Peyer's patch (tissue), 4 donors: Measurements from ENCODE around the gene GNAZ. TPM values are rescaled to one million over a fixed set of nuclear protein-coding genes. Genes with fewer than 3 reads are reported as not detected.

Experiments used
- DNase-seq, 3 donors: peaks; one replicate each; pipeline ENCODE4 v3.0.0-alpha.2; 2017 to 2019
- H3K27ac ChIP-seq, 4 donors: fragments of 200-600 bp; sonication (generic); one replicate each; pipeline ENCODE4 v1.5.1; 2016 to 2019
- H3K27me3 ChIP-seq, 2 donors: fragments of 200-600 bp; sonication (generic); one replicate each; pipeline ENCODE4 v1.5.1; 2019
- H3K36me3 ChIP-seq, 3 donors: fragments of 200-600 bp; sonication (generic); one replicate each; pipeline ENCODE4 v1.5.1; 2016 to 2019
- H3K4me1 ChIP-seq, 4 donors: fragments of 200-600 bp; sonication (generic); one replicate each; pipeline ENCODE4 v1.5.1; 2016 to 2019
- H3K4me3 ChIP-seq, 4 donors: fragments of 200-600 bp; sonication (generic); 1 replicate in 3 of 4; 2 replicates in 1 of 4; pipeline ENCODE4 v1.5.1; 2016 to 2019; ENCODE audit warnings: mild to moderate bottlenecking in 1 of 4
- H3K9me3 ChIP-seq, 4 donors: fragments of 200-600 bp; sonication (generic); one replicate each; pipeline ENCODE4 v1.5.1; 2016 to 2019; ENCODE audit warnings: mild to moderate bottlenecking in 1 of 4
- CTCF ChIP-seq, 6 experiments: fragments of 450-650 bp in 4 of 6; fragments of 200-600 bp in 2 of 6; sonication (generic) in 1 of 6; IDR thresholded peaks; one replicate each; pipeline ENCODE4 v1.5.1; 2017 to 2019; ENCODE audit warnings: antibody characterized with exemption in 6 of 6, mild to moderate bottlenecking in 3 of 6, moderate library complexity in 1 of 6
- POLR2A ChIP-seq, 2 donors: fragments of 450-650 bp; IDR thresholded peaks; one replicate each; pipeline ENCODE4 v1.5.1; 2017; ENCODE audit warnings: antibody characterized with exemption in 2 of 2, mild to moderate bottlenecking in 2 of 2, moderate library complexity in 2 of 2
- total RNA-seq, 4 donors: library from RNA; depleted of rRNA; stranded (reverse); fragments of >200 nt; gene quantifications; one replicate each; pipeline ENCODE4 v1.1.0, GENCODE V29; 2016

The GNAZ gene
- total RNA-seq, 4 donors from 2014 or later = 0.35 to 3.5 (median 1.9) TPM

- TF ChIP-seq CTCF (IDR thresholded peaks at IDR 0.05) = no peak
- no peak for TF ChIP-seq POLR2A (IDR thresholded peaks at IDR 0.05)
- DNase-seq = peak; percentile 6 to 37 (median 34)
- no peak overlapping the region for H3K4me3 ChIP-seq
- H3K36me3 ChIP-seq = no peaks in the 10 kb centered on the region
- no peak overlapping the region for H3K27ac ChIP-seq
- no peaks in the 10 kb centered on the region for H3K9me3 ChIP-seq
- H3K27me3 ChIP-seq = no peaks in the 10 kb centered on the region
- peaks cover 4 to 16% (median 6%) of the 10 kb centered on the region in 4 donors for H3K4me1 ChIP-seq
These were observed 3.9 kb upstream of the GNAZ start for GRCh38 chr22:23066200-23067022.

DNA sequence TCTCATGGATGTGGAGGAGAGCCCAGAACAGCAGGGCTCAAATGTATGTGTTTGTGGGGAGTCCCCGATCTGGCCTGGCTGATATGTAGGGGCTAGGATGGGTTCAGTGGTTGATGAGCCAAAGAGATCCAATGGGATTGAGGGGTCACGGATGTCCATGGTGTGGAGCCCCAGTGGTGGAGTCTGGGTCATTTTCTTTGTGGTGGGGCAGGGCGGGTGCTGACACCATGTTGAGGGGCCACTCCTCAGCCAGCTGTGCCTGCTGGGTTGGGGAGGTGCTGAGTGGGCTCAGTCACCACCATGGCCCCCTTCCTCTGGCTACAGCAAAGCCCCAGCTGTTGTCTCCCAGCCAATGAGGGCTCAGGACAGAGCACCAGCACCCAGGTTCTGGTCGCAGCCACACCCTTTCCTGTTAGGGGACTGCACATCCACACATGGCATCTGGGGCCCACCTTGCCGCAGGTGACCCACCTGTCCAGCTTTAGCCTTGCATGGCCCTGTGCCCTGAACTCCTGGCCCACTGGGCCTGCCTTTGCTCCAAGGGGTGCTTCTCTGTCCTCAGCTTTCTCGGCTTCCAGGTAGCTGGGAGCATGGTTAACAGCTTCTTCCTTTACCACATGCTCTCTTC is 3.2 kb upstream of the GNAZ start:
- Histone ChIP-seq H3K27ac (no peak overlapping the region), H3K36me3 (no peaks in the 10 kb centered on the region), H3K4me3 (no peak overlapping the region), H3K4me1 (peaks cover 4 to 16% (median 6%) of the 10 kb centered on the region in 4 donors), H3K9me3 (no peaks in the 10 kb centered on the region), H3K27me3 (no peaks in the 10 kb centered on the region)
- TF ChIP-seq POLR2A (IDR thresholded peaks at IDR 0.05) (no peak), CTCF (IDR thresholded peaks at IDR 0.05) (no peak)
- DNase-seq = peak in 2 of 3 donors; percentile 37 to 40

- TF ChIP-seq CTCF (IDR thresholded peaks at IDR 0.05) = no peak
- no peak for TF ChIP-seq POLR2A (IDR thresholded peaks at IDR 0.05)
- no peak for DNase-seq
- no peak overlapping the region for H3K27ac ChIP-seq
- no peaks in the 10 kb centered on the region for H3K27me3 ChIP-seq
- no peaks in the 10 kb centered on the region for H3K36me3 ChIP-seq
- H3K4me1 ChIP-seq = peaks cover 4 to 16% (median 6%) of the 10 kb centered on the region in 4 donors
- no peaks in the 10 kb centered on the region for H3K9me3 ChIP-seq
- H3K4me3 ChIP-seq = no peak overlapping the region
These were observed 2.6 kb upstream of the GNAZ start for GRCh38 chr22:23067691-23068090.

DNA sequence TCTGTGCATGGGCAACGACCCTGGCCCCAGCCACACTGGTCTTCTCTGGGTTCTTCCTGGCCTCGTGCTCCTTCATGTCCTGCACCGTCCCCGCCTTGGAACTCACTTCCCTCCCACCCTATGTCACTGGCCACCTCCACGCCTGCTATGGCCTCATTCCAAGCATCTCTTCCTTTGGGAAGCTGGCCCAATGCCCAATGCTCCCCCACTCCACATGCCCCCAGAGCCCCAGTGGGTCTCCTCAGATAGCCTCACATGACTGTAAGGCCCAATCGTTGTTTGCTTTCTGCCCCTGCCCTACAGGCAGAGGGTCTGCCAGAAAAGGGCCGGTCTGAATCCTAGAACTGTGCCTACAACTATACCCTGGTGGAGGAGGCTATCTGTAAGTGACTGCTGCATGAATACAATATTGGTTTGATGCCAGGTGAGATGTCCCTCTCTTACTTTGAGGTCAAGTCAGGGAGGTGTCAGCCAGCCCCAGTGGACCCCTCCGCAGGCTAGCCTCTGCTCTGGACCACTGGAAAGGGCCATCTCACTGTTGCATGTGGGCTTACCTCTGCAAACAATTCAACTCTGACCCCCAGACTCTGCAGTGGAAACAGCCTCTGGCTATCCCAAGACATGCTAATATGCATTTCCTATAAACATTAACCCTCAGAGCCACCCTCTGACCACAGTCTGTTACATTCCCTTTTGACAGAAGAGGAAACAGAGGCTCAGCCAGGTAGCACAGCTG is 2.1 kb upstream of the GNAZ start:
- H3K27me3 ChIP-seq = no peaks in the 10 kb centered on the region
- H3K27ac ChIP-seq = no peak overlapping the region
- peaks cover 4 to 16% (median 6%) of the 10 kb centered on the region in 4 donors for H3K4me1 ChIP-seq
- peak in 2 of 3 donors; percentile 40 for DNase-seq
- no peak overlapping the region for H3K4me3 ChIP-seq
- H3K9me3 ChIP-seq = no peaks in the 10 kb centered on the region
- no peak for TF ChIP-seq CTCF (IDR thresholded peaks at IDR 0.05)
- TF ChIP-seq POLR2A (IDR thresholded peaks at IDR 0.05) = no peak
- H3K36me3 ChIP-seq = no peaks in the 10 kb centered on the region

- peaks cover 4 to 16% (median 6%) of the 10 kb centered on the region in 4 donors for H3K4me1 ChIP-seq
- H3K9me3 ChIP-seq = no peaks in the 10 kb centered on the region
- H3K27ac ChIP-seq = no peak overlapping the region
- H3K27me3 ChIP-seq = no peaks in the 10 kb centered on the region
- DNase-seq = peak in 2 of 3 donors; percentile 32 to 41
- H3K4me3 ChIP-seq = no peak overlapping the region
- H3K36me3 ChIP-seq = no peaks in the 10 kb centered on the region
- TF ChIP-seq CTCF (IDR thresholded peaks at IDR 0.05) = no peak
- TF ChIP-seq POLR2A (IDR thresholded peaks at IDR 0.05) = no peak
These were observed 1.4 kb upstream of the GNAZ start for GRCh38 chr22:23068832-23069385.
